GM19240 (cell line): ENCODE results near the gene TMEM154.

Source experiments
- DNase-seq: peaks from one replicate; pipeline ENCODE4 v3.0.0; 2011; ENCODE audit warnings: low spot score; ENCODE audit not compliant: insufficient read length

The TMEM154 gene

GRCh38 chr4:152630324-152630723 lies 49.5 kb downstream of the TMEM154 start:
- no peak for DNase-seq

- no peak for DNase-seq
Observed at GRCh38 chr4:152629908-152630307, 49.9 kb downstream of the TMEM154 start.

GRCh38 chr4:152628128-152628527 lies 51.7 kb downstream of the TMEM154 start:
- no peak for DNase-seq

- no peak for DNase-seq
Observed at GRCh38 chr4:152626790-152627189, 53.0 kb downstream of the TMEM154 start.

GRCh38 chr4:152620915-152621314 lies 58.9 kb downstream of the TMEM154 start:
- no peak for DNase-seq

GRCh38 chr4:152620218-152620617 lies 59.6 kb downstream of the TMEM154 start:
- DNase-seq, result no peak

GRCh38 chr4:152619556-152619955 lies 60.2 kb downstream of the TMEM154 start:
- DNase-seq, result no peak

DNA sequence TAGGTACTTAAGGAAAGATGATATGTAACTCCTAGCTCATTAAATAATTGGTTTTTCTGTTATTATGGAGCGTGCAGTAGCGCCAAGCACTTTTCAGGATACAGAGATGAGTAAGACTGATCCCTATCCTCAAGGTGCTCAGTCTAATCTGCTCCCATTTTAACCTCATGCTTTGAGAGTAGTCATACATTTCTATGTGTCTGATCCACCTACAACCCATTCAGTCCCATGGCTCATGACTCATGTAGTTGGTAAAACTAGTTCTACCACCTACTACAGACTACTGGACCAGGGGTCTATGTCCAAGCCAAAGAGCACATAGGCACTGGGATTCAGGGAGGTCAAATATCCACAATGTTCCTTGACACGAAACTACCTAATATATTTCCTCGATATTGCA lies 60.8 kb downstream of the TMEM154 start:
- no peak for DNase-seq

- no peak for DNase-seq
Observed at GRCh38 chr4:152616804-152617203, 63.0 kb downstream of the TMEM154 start.

- no peak for DNase-seq
Observed at GRCh38 chr4:152613841-152614721, 65.7 kb downstream of the TMEM154 start.

DNA sequence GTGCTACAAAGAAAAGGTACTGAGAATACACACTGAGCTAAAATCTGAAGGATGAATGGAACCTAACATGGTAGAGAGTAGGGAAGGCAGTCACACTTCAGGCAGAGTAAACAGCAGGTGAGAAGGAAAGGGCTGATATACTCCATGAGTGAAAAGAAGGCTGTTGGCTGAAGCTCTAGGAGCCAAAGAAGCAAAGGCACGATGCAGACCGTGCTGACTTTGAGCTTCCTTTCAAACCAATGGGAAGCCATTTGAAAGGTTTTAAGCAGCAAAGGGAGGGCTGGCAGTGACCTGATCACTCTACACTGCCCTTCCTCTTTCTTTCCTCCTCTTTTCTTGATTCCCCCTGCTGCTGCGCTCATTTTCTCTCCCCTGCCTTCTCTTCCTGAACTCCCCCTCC lies 66.4 kb downstream of the TMEM154 start:
- no peak for DNase-seq

DNA sequence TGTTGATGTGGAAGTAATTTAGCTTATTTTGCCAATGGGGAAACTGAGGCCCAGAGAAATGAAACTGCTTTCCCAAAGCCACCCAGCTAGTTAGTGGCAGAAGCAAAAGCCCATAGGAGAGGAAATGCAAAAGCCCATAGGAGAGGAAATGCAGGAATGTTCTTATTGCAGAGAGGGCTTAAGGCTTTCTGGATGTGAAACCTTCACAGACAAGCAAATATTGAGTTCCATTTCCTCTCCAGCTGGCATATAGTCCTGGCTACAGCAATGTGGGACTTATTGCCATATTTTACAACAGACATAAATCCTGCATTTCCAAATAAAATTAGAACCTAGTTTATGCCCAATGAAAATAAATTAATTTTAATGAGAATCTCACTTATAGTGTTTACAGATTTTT lies 69.7 kb downstream of the TMEM154 start:
- DNase-seq, result no peak

- no peak for DNase-seq
Observed at GRCh38 chr4:152609481-152609880, 70.3 kb downstream of the TMEM154 start.

GRCh38 chr4:152607178-152607577 lies 72.6 kb downstream of the TMEM154 start:
- no peak for DNase-seq

- DNase-seq, result no peak
Observed at GRCh38 chr4:152606753-152607152, 73.0 kb downstream of the TMEM154 start.

- DNase-seq, result no peak
Observed at GRCh38 chr4:152605641-152606335, 74.0 kb downstream of the TMEM154 start.

GRCh38 chr4:152605031-152605430 lies 74.8 kb downstream of the TMEM154 start:
- DNase-seq, result no peak

- no peak for DNase-seq
Observed at GRCh38 chr4:152601156-152601555, 78.6 kb downstream of the TMEM154 start.

GRCh38 chr4:152599636-152600035 lies 80.2 kb downstream of the TMEM154 start:
- DNase-seq, result no peak

DNA sequence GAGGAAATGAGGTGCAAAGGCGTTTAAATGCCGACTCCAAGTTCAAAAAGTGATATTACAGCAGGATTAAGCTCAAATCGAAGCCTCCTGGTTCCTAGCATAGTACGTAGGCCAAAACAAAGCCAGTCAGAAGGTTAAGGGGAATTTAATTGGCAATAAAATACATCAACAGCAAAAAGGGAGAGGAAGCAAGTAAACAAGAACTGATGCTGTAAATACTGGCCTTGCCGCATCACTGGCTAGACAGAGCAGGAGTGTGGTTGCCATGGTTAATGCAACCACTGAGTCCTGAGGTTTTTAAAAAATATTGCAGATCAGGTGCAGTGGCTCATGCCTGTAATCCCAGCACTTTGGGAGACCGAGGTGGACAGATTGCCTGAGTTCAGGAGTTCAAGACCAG lies 80.7 kb downstream of the TMEM154 start:
- no peak for DNase-seq

DNA sequence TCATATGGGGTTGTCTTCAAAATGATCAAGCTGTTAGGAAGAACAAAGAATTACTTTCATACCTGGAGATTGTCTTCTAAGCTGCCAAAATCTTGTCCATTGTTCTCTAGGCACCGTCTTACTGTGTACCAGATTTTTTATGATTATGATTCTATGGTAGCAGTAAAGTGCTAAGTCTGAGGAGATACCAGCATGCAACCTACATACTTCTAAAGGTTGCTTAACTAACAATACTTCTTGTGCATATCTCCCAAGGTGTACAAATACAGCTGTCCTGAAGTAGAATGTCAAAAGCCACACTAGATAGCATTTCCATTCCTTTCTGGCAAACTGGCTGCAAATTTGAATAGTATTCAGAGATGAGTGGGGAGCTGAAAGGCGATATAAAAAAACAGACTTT lies 81.3 kb downstream of the TMEM154 start:
- no peak for DNase-seq

DNA sequence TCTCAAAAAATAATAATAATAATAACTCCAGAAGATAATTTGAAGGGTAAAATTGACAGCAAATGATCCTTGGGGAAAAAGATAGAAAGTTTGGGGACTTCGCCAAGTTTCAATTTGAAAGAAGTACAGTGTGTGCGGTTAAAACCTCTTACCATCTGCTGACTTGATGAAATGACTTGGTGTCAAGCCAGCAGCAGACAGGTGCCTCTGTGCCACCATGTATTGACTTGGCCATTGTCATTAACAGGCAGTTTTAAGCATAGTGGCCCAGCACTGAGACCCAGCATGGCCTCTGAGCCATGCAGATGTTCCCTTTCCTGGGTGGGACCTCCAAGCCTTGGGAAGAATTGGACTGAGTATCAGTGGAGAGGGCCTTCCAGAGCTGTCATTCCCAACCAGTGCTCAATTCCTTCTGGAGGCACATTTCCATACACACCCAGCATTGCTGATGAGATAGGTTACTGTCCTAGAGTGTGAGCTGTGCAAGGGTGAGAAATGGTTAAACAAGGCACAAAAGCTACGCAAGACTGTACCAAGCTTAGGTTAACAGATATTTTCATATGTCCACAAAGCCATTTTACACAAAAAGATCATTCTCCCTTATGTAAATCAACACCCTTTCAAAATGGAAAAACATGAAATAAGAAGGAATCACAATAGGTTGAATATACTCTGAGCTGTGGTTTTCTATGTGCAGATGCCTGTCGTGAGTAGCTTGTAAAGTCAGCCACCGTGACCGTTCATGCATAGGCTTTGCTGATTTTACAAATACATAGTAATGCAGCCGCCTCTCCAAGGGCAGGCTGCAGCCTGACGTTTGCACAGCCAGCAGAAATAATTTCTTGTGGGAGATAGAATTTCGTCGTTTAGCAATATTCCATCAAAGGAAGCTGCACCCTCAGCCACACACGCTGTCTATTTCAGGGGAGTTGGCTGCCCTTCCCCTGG lies 84.5 kb downstream of the TMEM154 start:
- DNase-seq, result no peak
